Nephron (organoid): Measurements from ENCODE around the gene GRM8.

Experiments used
- H3K27ac Mint-ChIP-seq, 3 experiments: 2 replicates each; pipeline ENCODE4 v1.8.0; 2020; ENCODE audit warnings: mixed read lengths in 3 of 3, mild to moderate bottlenecking in 2 of 3, moderate library complexity in 1 of 3
- H3K27me3 Mint-ChIP-seq: 2 replicates; pipeline ENCODE4 v1.8.0; 2021; ENCODE audit warnings: low read depth, mild to moderate bottlenecking, moderate library complexity, mixed read lengths
- H3K36me3 Mint-ChIP-seq: 2 replicates; pipeline ENCODE4 v1.8.0; 2020; ENCODE audit warnings: low read depth, mixed read lengths
- H3K4me1 Mint-ChIP-seq: 2 replicates; pipeline ENCODE4 v1.8.0; 2020; ENCODE audit warnings: mixed read lengths
- H3K4me3 Mint-ChIP-seq, 3 experiments: 2 replicates each; pipeline ENCODE4 v1.8.0; 2020; ENCODE audit warnings: mild to moderate bottlenecking in 3 of 3, mixed read lengths in 3 of 3, moderate library complexity in 2 of 3
- H3K9me3 Mint-ChIP-seq: 2 replicates; pipeline ENCODE4 v1.8.0; 2020; ENCODE audit warnings: mixed read lengths
- TF ChIP-seq, protein P1 (sequence below), 3 experiments: fragments of 200-600 bp; sonication (generic); IDR thresholded peaks; one replicate each; pipeline ENCODE4 v1.5.0; 2021; ENCODE audit warnings: antibody characterized with exemption in 3 of 3; ENCODE audit not compliant: unreplicated experiment in 3 of 3

GRM8 gene

DNA sequence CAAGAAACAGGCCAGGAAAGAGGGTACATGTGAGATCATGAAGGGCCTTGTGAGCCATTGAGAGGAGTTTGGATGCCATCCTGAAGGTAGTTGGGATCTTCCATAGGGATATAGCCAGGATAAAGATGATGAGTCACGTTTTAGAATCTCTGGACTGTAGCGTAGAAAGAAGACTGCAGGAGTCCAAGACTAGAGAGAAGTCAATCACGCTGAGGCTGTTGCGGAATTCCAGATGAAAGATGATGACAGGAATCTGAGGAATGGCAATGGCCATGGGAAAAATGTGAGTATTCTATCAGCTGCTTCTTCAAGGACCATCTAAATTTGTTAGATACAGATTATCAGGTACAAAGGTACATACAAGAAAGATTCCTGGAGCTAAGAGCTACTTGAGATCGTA, 711.3 kb downstream of the GRM8 start:
- Mint-ChIP-seq H3K27me3 (no peaks in the 10 kb centered on the region), H3K4me3 (no peak overlapping the region), H3K9me3 (no peaks in the 10 kb centered on the region), H3K36me3 (no peaks in the 10 kb centered on the region), H3K4me1 (no peaks in the 10 kb centered on the region), H3K27ac (no peak overlapping the region)
- TF ChIP-seq, protein P1, sequence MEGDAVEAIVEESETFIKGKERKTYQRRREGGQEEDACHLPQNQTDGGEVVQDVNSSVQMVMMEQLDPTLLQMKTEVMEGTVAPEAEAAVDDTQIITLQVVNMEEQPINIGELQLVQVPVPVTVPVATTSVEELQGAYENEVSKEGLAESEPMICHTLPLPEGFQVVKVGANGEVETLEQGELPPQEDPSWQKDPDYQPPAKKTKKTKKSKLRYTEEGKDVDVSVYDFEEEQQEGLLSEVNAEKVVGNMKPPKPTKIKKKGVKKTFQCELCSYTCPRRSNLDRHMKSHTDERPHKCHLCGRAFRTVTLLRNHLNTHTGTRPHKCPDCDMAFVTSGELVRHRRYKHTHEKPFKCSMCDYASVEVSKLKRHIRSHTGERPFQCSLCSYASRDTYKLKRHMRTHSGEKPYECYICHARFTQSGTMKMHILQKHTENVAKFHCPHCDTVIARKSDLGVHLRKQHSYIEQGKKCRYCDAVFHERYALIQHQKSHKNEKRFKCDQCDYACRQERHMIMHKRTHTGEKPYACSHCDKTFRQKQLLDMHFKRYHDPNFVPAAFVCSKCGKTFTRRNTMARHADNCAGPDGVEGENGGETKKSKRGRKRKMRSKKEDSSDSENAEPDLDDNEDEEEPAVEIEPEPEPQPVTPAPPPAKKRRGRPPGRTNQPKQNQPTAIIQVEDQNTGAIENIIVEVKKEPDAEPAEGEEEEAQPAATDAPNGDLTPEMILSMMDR (IDR thresholded peaks at IDR 0.05; ENCODE audit: unreplicated experiment in 3 of 3) = no peak

DNA sequence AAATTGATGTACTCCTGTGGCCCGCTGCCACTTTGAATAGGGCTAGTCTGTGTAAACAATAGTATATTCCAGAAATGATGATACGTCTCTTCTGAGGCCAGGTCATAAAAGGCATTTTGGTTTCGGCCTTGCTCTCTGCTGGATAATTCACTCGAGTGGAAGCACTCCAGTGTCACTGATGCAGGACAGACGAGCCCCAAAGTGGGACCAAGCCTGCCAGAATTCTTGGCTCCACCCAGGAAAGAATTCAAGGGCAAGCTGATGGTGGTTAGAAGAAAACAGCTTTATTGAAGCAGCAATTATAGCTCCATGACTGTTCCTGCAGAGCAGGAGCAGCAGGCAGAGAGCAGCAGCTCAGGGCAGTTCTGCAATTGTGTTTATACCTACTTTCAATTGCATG, 717.6 kb downstream of the GRM8 start:
- H3K27me3 Mint-ChIP-seq = no peaks in the 10 kb centered on the region
- no peak overlapping the region for H3K27ac Mint-ChIP-seq
- no peaks in the 10 kb centered on the region for H3K9me3 Mint-ChIP-seq
- H3K4me3 Mint-ChIP-seq = no peak overlapping the region
- no peaks in the 10 kb centered on the region for H3K36me3 Mint-ChIP-seq
- TF ChIP-seq, protein P1 (IDR thresholded peaks at IDR 0.05; ENCODE audit: unreplicated experiment in 3 of 3) = no peak
- H3K4me1 Mint-ChIP-seq = no peaks in the 10 kb centered on the region

DNA sequence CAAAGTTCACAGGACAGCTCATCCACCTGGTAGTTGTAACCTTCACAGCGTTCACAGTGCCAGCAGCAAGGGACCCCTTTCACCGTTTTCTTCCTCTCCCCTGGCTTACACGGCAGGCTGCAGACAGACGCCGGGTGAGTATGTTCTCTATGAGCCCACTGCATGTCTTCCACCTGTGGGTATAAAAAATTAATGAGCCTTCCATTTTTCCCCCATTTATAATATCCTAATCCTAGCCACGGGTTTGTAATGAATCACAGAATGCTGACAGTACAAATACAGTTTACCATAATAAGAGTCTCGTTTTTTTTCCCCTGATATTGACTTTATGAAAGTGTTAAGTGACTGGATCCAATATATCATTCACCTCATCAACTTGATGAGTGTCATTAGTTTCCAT, 719.0 kb downstream of the GRM8 start:
- Mint-ChIP-seq H3K4me1 (no peaks in the 10 kb centered on the region), H3K9me3 (no peaks in the 10 kb centered on the region), H3K27me3 (no peaks in the 10 kb centered on the region), H3K4me3 (no peak overlapping the region), H3K27ac (no peak overlapping the region), H3K36me3 (no peaks in the 10 kb centered on the region)
- TF ChIP-seq, protein P1 (IDR thresholded peaks at IDR 0.05; ENCODE audit: unreplicated experiment in 3 of 3) = no peak

DNA sequence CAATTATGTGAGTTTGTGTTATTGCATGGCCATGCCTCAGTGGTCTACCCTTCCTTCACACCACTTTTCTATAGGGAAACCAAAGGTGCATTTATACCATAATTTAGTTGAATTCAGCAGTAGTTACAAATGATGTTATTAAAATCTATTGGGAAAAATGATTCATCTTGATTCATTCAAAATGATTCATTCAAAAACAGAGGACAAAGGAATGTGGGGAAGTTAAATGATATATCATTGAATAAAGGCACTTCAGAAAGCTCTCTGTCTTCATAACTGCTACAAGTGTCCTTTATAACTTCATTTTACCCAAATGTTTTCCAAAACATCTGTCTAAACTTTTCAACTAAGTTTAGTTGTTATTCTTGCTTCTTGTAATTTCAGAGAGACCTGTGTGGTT, 722.9 kb downstream of the GRM8 start:
- no peak overlapping the region for H3K27ac Mint-ChIP-seq
- TF ChIP-seq, protein P1 (IDR thresholded peaks at IDR 0.05; ENCODE audit: unreplicated experiment in 3 of 3) = no peak
- H3K4me1 Mint-ChIP-seq = no peaks in the 10 kb centered on the region
- H3K36me3 Mint-ChIP-seq = no peaks in the 10 kb centered on the region
- H3K9me3 Mint-ChIP-seq = no peaks in the 10 kb centered on the region
- no peak overlapping the region for H3K4me3 Mint-ChIP-seq
- H3K27me3 Mint-ChIP-seq = no peaks in the 10 kb centered on the region

DNA sequence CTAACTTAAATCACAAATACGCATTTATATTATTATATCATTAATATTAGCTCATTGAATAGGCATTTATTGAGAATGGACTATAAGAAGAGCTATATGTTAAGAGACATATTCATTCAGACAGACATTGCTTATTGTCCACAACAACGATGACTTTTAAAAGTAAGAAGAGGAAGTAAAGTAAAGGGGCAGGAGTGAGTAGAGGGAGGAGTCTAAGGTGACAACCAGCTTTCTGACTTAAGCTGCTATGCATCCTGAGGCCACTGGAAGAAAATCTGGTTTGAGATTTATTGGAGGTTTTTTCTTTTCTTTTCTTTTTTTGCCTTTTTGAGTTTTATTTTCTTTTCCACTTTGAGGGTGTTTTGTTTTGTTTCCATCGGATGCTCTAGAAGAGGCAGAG, 723.5 kb downstream of the GRM8 start:
- no peaks in the 10 kb centered on the region for H3K27me3 Mint-ChIP-seq

DNA sequence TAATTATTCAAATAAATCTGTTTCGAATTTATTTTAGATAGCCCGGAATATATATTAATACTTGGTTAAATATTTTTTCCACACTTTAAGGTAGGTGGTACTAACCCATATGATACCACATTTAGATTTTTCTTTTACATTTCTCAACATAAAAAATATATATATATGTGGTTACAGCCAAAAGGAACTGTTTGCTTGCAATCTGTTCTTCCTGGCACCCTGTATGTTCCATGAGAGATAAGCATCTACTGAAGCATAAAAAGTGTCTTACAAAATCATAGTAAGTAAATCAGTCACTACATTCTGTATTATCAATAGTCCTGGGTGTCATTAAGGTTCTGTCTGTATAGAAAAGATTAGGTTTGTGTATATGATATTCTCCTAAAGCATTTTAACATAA, 726.8 kb downstream of the GRM8 start:
- H3K27me3 Mint-ChIP-seq = no peaks in the 10 kb centered on the region
- H3K27ac Mint-ChIP-seq = no peak overlapping the region
- no peaks in the 10 kb centered on the region for H3K36me3 Mint-ChIP-seq
- H3K4me1 Mint-ChIP-seq = no peaks in the 10 kb centered on the region
- H3K4me3 Mint-ChIP-seq = no peak overlapping the region
- H3K9me3 Mint-ChIP-seq = no peaks in the 10 kb centered on the region
- TF ChIP-seq, protein P1 (IDR thresholded peaks at IDR 0.05; ENCODE audit: unreplicated experiment in 3 of 3) = no peak

More for the DNA sequence above, 723.5 kb downstream of the GRM8 start:
- Mint-ChIP-seq H3K9me3 (no peaks in the 10 kb centered on the region), H3K27ac (no peak overlapping the region), H3K36me3 (no peaks in the 10 kb centered on the region), H3K4me1 (no peaks in the 10 kb centered on the region), H3K4me3 (no peak overlapping the region)
- TF ChIP-seq, protein P1 (IDR thresholded peaks at IDR 0.05; ENCODE audit: unreplicated experiment in 3 of 3) = no peak
